Measurements from ENCODE around the gene SPIRE1.
A peak's percentile ranks its signal among the peaks of the same experiment; 100 is the strongest.

SPIRE1 gene

DNA sequence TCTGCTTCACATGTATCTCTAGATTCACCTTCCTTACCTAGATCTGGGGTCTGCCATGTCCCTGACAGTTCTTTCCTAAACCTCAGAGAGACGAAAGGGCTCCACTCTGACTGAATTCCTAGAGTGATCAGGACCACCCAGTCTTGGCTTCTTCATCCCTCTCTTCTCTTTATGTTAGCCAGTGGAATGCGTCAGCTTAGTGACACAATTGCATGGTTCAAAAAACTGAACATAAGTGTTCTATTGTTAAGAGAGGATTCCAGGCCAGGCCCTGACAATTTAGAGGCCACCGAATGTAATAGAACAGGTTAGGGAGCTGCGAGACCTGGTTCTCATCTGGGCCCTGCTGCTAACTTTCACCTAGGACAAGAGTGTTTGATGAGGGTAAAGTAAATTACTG, 240.2 kb downstream of the SPIRE1 start:
- no peak for TF ChIP-seq POLR2A (IDR thresholded peaks at IDR 0.05; ENCODE audit: low read length)
- no peak for TF ChIP-seq GATA1 (IDR thresholded peaks at IDR 0.05; ENCODE audit: low read depth, low read length)
- DNase-seq: no peak

DNA sequence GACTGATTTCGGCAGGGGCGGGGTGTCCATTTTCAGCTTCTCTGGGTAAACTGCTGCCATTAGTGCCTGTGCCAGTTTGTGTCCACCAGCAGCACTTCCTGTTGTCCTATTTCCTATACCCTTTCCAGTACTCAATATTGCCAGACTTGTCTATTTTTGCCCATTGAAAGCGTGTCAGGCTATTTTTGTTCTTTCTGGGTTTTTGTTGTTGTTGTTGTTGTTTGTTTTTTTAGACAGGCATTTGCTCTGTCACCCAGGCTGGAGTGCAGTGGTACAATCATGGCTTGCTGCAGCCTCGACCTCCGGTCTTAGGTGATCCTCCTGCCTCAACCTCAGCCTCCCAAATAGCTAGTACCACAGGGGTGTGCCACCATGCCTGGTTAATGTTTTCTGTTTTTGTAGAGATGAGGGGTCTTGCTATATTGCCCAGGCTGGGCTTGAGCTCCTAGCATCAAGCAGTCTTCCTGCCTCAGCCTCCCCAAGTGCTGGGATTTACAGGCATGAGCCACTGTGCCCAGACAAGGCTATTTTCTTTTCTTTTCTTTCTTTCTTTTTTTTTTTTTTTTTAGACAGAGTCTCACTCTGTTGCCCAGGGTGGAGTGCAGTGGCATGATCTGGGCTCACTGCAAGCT, 241.7 kb downstream of the SPIRE1 start:
- TF ChIP-seq GATA1 (IDR thresholded peaks at IDR 0.05; ENCODE audit: low read depth, low read length): no peak
- no peak for TF ChIP-seq POLR2A (IDR thresholded peaks at IDR 0.05; ENCODE audit: low read length)
- DNase-seq: no peak

DNA sequence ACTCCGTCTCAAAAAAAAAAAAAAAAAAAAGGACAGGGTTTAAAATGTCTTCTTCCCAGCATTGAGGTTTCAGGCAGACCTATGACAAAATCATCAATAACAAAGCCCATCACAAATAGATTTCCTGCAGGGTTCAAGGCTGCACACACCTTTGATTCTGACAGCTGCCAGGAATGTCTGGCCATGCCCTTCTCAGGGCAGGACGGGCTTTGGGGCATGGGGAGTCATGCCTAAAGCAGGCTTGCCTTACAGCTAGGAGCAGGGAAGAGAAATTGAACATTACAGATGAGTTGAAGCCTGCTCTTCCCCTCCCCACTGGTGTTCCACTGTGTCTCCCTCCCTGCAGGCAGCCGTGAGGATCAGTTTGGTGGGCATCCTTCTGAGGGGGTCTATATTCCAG, 246.5 kb downstream of the SPIRE1 start:
- TF ChIP-seq GATA1 (IDR thresholded peaks at IDR 0.05; ENCODE audit: low read depth, low read length) (no peak), POLR2A (IDR thresholded peaks at IDR 0.05; ENCODE audit: low read length) (no peak)

DNA sequence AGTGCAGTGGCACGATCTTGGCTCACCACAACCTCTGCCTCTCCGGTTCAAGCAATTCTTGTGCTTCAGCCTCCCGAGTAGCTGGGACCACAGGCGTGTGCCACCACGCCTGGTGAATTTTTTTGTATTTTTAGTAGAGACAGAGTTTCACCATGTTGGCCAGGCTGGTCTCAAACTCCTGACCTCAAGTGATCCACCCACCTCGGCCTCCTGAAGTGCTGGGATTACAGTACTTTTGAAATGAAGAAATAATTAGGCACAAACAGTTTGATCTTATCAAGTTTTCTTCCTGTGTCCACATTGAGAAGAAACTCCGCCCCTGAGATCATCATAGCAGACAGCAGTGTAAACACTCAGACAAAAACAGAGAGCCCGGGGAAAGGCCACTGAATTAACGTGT, 247.2 kb downstream of the SPIRE1 start:
- peak in 1 of 2 experiments; percentile 38 for DNase-seq

More for the DNA sequence above, 246.5 kb downstream of the SPIRE1 start:
- no peak for DNase-seq

DNA sequence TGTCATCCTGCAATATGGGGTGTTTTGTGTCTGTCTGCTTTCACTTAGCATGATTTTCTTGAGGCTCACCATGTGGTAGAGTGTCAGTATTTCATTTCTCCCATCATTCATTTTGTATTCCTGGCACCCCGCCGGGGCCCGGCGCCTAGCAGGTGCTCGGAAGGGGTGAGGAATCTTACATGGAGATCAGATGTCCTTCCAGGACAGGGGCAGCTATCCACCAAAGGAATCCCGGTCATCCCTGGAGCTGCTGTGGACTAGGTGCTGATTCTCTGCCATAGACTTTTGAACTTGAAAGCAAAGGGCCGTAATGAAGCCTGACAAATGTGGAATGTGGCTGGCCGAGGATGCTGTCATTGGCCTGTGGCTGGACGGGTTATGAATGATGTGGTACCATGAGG, 247.8 kb downstream of the SPIRE1 start:
- no peak for DNase-seq
- no peak for TF ChIP-seq GATA1 (IDR thresholded peaks at IDR 0.05; ENCODE audit: low read depth, low read length)
- no peak for TF ChIP-seq POLR2A (IDR thresholded peaks at IDR 0.05; ENCODE audit: low read length)

DNA sequence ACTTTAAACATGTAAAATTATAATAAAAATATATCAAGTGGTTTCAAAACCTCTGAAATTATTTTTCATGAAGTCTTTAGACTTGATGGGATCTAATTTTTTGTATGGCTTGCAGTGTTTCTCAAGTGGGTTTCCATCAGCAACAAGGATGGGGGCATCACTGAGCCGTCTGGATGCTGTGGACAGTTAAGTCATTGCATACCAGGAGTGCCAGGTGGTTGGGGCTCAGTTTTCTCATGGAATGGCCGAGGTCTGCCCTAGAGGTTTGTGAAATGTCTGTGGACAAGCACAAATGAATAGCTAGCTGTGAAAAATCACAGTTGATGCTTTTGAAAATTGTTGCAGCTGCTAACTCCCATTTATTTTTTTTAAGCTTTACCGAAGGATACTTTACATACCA, 248.4 kb downstream of the SPIRE1 start:
- TF ChIP-seq GATA1 (IDR thresholded peaks at IDR 0.05; ENCODE audit: low read depth, low read length) (no peak), POLR2A (IDR thresholded peaks at IDR 0.05; ENCODE audit: low read length) (no peak)
- no peak for DNase-seq

DNA sequence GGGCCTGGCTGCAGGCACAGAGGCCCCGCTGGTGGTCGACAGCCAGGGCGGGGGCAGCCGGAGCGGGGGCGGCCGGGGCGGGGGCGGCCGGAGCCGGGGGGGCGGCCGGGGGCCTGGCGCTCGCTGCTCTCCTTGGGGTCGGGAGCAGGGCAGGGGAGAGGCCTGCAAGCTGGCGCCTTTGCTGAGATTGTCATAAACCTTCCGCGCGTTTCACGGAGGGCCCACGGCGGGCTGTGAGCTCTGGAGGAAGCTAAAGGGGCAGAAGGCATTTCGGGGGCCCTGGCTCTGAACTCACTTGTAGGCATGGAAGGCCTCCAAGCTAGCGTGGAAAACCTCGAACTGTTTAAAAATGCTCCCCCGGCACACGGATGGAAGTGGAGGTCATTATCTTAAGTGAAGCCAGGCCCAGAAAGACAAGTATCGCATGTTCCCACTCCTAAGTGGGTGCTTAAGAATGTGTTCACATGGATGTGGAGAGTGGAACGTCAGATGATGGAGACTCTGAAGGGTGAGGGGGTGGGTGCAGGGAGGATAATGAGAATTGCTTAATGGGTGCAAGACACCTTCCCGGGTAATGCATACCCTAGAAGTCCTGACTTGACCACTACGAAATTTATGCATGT, 249.5 kb downstream of the SPIRE1 start:
- TF ChIP-seq GATA1 (IDR thresholded peaks at IDR 0.05; ENCODE audit: low read depth, low read length): no peak
- no peak for TF ChIP-seq POLR2A (IDR thresholded peaks at IDR 0.05; ENCODE audit: low read length)
- DNase-seq: peak; percentile 56 to 59

DNA sequence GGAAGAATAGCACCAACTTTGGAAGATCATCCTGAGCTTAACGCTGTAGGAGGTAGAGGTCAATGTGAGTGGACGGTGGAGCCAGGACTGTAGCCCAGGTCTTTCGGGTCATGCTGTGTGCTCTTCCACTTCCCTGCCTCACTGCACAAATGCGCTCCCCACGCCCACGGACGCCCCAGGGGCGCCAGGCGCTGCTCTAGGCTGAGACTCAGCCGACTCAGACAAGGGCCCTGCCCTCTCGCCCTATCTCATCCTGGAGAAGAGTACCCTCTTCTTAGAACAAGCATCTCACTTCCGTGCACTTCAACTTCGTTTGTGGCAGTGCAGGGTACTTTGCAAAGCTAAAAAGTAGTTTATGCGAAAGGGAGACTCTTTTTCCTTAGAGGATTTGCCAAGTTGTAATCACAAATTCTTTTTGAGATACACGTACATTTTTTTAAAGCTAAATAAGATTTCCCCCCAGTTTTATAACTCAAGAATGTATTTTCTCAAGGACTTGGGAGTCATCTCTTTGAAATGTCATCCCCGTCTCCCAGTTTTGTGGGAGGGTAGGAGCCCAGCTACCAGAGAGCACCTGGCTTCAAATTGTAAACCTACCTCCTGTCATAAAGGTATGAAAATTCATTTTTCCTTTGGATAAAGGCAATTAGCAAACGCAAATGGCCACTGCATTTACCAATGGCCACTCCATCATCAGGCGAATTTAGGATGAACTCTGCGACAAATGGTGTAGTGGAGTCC, 251.4 kb downstream of the SPIRE1 start:
- TF ChIP-seq GATA1 (IDR thresholded peaks at IDR 0.05; ENCODE audit: low read depth, low read length) (no peak), POLR2A (IDR thresholded peaks at IDR 0.05; ENCODE audit: low read length) (no peak)
- peak in 1 of 2 experiments; percentile 41 for DNase-seq

DNA sequence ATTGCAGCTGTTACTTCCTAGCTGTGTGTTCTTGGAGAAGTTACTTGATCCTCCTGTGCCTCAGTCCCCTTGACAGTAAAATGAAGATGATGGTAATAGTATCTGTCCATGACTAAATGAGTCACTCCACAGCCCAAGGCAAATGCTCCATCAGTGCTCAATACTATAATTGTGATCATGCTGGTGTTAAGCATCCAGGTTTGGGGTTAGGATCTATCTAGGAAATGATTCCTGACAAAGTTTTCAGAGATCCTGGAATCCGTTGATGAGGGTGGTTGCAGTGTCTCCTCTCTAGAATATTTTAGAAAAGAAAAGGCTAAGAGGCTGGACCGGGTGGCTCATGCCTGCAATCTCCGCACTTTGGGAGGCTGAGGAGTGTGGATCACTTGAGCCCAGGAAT, 252.8 kb downstream of the SPIRE1 start:
- DNase-seq: peak in 1 of 2 experiments; percentile 45
- no peak for TF ChIP-seq GATA1 (IDR thresholded peaks at IDR 0.05; ENCODE audit: low read depth, low read length)
- no peak for TF ChIP-seq POLR2A (IDR thresholded peaks at IDR 0.05; ENCODE audit: low read length)

DNA sequence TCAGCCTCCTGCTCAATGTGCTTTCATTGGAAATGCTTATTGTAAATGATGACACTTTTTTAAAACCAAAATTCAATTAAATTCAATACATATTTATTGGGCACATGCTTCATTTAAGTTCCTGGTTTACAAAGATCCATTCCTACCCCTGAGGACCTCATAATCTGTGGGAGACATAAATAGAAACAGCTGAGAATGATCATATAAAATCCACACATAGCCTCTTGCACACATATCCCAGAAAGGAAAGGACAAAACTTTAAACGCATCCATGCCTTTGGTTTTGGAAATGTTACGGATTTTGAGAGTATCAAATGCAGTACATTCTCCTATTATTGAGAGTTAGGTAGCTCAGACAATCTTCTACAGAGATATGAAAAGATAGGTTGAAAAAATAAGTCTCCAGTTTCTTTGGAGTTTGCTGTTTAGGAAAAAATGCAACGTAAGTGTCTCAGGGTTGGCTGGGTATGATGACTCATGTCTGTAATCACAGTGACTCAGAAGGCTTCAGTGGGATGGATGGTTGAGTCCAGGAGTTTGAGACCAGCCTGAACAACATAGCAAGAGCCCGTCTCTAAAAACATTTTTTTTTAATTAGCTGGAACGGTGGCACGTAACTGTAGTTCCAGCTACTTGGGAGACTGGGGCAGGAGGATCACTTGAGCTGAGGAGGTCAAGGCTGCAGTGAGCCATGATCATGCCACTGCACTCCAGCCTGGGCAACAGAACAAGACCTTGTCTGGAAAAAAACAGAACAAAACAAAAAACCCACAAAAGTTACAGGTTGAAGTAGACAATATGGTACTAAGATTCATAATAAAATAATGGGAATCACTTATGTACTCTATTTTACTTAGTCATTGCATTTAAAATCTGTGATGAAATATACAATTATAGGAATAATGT, 254.1 kb downstream of the SPIRE1 start:
- peak; percentile 76 to 92 for DNase-seq
- no peak for TF ChIP-seq POLR2A (IDR thresholded peaks at IDR 0.05; ENCODE audit: low read length)
- TF ChIP-seq GATA1 (IDR thresholded peaks at IDR 0.05; ENCODE audit: low read depth, low read length): no peak

DNA sequence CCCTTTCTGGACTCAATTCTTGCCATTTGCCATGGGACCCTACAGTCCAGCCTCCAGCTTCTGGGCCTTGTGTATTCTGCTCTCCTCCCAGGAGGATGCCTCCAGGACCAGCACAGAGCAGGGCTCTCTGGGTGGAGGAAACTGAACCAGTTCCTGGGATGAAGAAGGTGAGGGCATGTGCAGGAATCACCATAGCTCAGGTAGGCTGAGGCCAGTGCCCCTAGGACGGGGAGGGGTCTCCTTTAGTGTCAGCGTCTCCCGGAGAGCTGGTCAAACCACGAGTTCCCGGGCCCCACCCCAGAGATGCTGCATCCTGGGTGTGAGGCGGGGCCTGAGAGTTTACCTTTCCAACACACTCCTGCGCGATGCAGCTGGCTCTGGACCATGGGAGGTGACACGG, 256.0 kb downstream of the SPIRE1 start:
- TF ChIP-seq POLR2A (IDR thresholded peaks at IDR 0.05; ENCODE audit: low read length) (no peak), GATA1 (IDR thresholded peaks at IDR 0.05; ENCODE audit: low read depth, low read length) (no peak)
- DNase-seq: no peak

DNA sequence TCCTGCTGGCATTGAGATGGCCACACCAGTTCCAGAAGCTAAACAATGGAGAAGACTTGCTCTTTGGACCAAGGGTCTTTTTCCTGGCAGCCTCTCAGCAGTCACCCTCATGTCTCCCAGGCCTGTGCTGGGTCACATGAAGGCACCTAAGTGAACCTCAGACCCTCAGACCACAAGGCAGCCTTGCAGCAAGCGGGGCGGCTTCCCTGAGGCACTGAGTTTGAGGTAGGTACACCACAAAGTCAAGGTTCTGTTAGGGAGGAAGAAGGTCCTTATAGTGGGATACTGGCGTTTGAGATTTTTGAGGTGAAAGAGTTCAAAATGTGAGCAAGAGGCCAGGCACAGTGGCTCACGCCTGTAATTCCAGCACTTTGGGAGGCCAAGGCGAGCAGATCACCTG, 258.7 kb downstream of the SPIRE1 start:
- TF ChIP-seq GATA1 (IDR thresholded peaks at IDR 0.05; ENCODE audit: low read depth, low read length): no peak
- no peak for TF ChIP-seq POLR2A (IDR thresholded peaks at IDR 0.05; ENCODE audit: low read length)
- DNase-seq: no peak

DNA sequence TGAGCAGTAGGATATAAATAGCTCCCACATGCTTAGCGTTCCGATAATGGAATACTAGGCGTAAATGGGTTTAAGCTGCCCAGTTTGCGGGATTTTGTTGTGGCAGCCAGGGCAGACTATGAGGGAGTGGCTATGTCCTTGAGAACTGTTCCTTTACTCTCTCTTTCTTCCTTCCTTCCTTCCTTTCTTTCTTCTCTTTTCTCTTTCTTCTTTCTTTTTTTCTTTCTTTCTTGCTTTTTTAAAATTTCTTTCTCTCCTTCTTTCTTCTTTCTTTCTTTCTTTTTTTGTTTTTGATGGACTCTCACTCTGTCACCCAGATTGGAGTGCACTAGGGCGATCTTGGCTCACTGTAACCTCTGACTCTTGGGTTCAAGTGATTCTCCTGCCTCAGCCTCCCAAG, 259.3 kb downstream of the SPIRE1 start:
- TF ChIP-seq POLR2A (IDR thresholded peaks at IDR 0.05; ENCODE audit: low read length): no peak
- no peak for TF ChIP-seq GATA1 (IDR thresholded peaks at IDR 0.05; ENCODE audit: low read depth, low read length)
- no peak for DNase-seq

DNA sequence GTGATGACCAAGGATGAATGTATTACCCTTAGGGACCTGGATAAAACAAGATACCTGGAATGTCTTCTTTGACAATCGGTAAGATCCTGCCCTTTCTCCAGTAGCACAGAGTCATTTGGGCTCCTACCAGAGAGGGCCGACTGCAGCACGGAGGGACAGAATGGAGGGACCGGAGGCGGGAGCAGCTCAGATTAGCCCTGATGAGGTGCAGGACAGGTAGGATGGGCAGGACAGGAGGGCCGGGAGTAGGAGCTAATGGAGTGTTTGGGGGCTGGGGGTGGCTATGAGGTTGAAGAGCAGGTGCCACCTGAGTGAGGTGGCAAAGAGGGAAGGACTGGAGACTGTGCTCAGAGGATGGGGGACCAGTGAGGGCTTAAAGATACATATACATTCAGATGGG, 260.1 kb downstream of the SPIRE1 start:
- TF ChIP-seq POLR2A (IDR thresholded peaks at IDR 0.05; ENCODE audit: low read length) (no peak), GATA1 (IDR thresholded peaks at IDR 0.05; ENCODE audit: low read depth, low read length) (no peak)
- no peak for DNase-seq

Data from erythroblast (primary cell).